CD8-positive, alpha-beta memory T cell (primary cell): ENCODE results near the gene SLC10A6. TPM values are rescaled to one million over a fixed set of nuclear protein-coding genes. Genes with fewer than 3 reads are reported as not detected.

Experiments
- CTCF ChIA-PET: fragments of 350-600 bp; sonication (Branson Sonifier 250); formaldehyde crosslinking; loops from one replicate; lab custom pipeline; 2021; ENCODE audit warnings: antibody characterized with exemption; lab: Charles Lee
- POLR2A ChIA-PET: fragments of 350-600 bp; sonication (Branson Sonifier 250); formaldehyde crosslinking; loops from one replicate; lab custom pipeline; 2021; ENCODE audit warnings: antibody characterized with exemption; lab: Charles Lee
- DNase-seq, 5 donors: peaks; one replicate each; pipeline versions ENCODE4 v3.0.0 to v3.0.0-alpha.2; 2020 to 2022; ENCODE audit warnings: mixed read lengths in 1 of 5
- H3K27ac ChIP-seq: one replicate; pipeline ENCODE4 v1.7.0; 2013; ENCODE audit warnings: low read depth, mild to moderate bottlenecking, low read length, moderate library complexity
- H3K27me3 ChIP-seq: 2 replicates; pipeline ENCODE4 v1.7.0; 2013; ENCODE audit warnings: low read length, mild to moderate bottlenecking; ENCODE audit not compliant: insufficient read depth, poor library complexity, severe bottlenecking
- H3K36me3 ChIP-seq: 2 replicates; pipeline ENCODE4 v1.7.0; 2013; ENCODE audit warnings: mild to moderate bottlenecking, low read length, moderate library complexity; ENCODE audit not compliant: insufficient read depth
- H3K4me1 ChIP-seq: 2 replicates; pipeline ENCODE4 v1.7.0; 2013; ENCODE audit warnings: mild to moderate bottlenecking, low read length, moderate library complexity; ENCODE audit not compliant: insufficient read depth
- H3K4me3 ChIP-seq: 2 replicates; pipeline ENCODE4 v1.7.0; 2013; ENCODE audit warnings: mild to moderate bottlenecking, low read length
- H3K9me3 ChIP-seq: 2 replicates; pipeline ENCODE4 v1.7.0; 2013; ENCODE audit warnings: mild to moderate bottlenecking, low read length
- H3K27ac Mint-ChIP-seq, 8 donors: one replicate each; pipeline ENCODE4 v1.8.0; 2020 to 2021; ENCODE audit warnings: mixed read lengths in 8 of 8, mild to moderate bottlenecking in 6 of 8, inconsistent platforms in 3 of 8, moderate library complexity in 3 of 8
- H3K27me3 Mint-ChIP-seq, 2 donors: one replicate each; pipeline ENCODE4 v1.8.0; 2020 to 2021; ENCODE audit warnings: mixed read lengths in 2 of 2, mild to moderate bottlenecking in 1 of 2, moderate library complexity in 1 of 2
- H3K36me3 Mint-ChIP-seq, 3 donors: one replicate each; pipeline ENCODE4 v1.8.0; 2020 to 2021; ENCODE audit warnings: mixed read lengths in 3 of 3, inconsistent platforms in 1 of 3, mild to moderate bottlenecking in 1 of 3
- H3K4me1 Mint-ChIP-seq, 3 donors: one replicate each; pipeline ENCODE4 v1.8.0; 2020 to 2021; ENCODE audit warnings: mixed read lengths in 3 of 3, inconsistent platforms in 1 of 3, mild to moderate bottlenecking in 1 of 3
- H3K4me3 Mint-ChIP-seq, 7 donors: one replicate each; pipeline ENCODE4 v1.8.0; 2020 to 2021; ENCODE audit warnings: mixed read lengths in 7 of 7, mild to moderate bottlenecking in 6 of 7, moderate library complexity in 4 of 7, inconsistent platforms in 2 of 7
- H3K9me3 Mint-ChIP-seq, 5 donors: one replicate each; pipeline ENCODE4 v1.8.0; 2020 to 2022; ENCODE audit warnings: mixed read lengths in 5 of 5, mild to moderate bottlenecking in 3 of 5, moderate library complexity in 2 of 5, inconsistent platforms in 1 of 5
- polyA plus RNA-seq: library from polyadenylated mRNA; unstranded; fragments of 300-500 nt; fragmentation: Illumina TruSeq; gene quantifications from one replicate; pipeline ENCODE4 v1.2.3, GENCODE V29; 2021
- total RNA-seq, 2 experiments: library from RNA; stranded (reverse); gene quantifications; one replicate each; pipeline ENCODE4 v1.2.3, GENCODE V29; 2021

Gene SLC10A6
- total and polyA plus RNA-seq, 3 experiments from 2014 or later: not detected

DNA sequence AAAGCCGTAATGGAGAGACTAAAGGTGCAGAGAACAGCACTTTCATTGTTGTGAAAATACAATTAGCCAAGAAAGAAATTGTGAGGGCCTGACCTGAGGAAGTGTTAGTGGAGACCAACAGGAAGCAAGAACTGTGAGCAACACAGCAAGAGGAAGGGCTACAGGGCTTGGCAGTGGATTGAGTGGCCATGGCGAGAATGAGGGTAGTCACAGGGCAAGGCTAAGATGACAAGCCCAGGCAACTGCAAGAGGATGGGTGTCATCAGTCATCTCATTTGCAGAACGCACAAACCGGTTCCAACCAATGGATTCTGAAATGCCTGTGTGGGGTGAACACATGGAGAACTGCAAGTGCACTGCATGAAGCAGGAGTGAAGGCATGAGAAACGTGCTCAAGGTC is 3.6 kb downstream of the SLC10A6 start:
- no peak for DNase-seq
- Mint-ChIP-seq H3K9me3 (no peaks in the 10 kb centered on the region), H3K36me3 (no peaks in the 10 kb centered on the region), H3K27me3 (peaks cover 8 to 14% of the 10 kb centered on the region in 2 donors), H3K4me1 (no peaks in the 10 kb centered on the region), H3K27ac (no peak overlapping the region), H3K4me3 (no peak overlapping the region)
- H3K9me3 ChIP-seq: no peaks in the 10 kb centered on the region
- H3K4me3 ChIP-seq: no peak overlapping the region
- ChIA-PET CTCF (no interaction called here), POLR2A (no interaction called here)
- no peaks in the 10 kb centered on the region for H3K36me3 ChIP-seq
- H3K4me1 ChIP-seq: no peaks in the 10 kb centered on the region
- no peak overlapping the region for H3K27ac ChIP-seq
- no peaks in the 10 kb centered on the region for H3K27me3 ChIP-seq

DNA sequence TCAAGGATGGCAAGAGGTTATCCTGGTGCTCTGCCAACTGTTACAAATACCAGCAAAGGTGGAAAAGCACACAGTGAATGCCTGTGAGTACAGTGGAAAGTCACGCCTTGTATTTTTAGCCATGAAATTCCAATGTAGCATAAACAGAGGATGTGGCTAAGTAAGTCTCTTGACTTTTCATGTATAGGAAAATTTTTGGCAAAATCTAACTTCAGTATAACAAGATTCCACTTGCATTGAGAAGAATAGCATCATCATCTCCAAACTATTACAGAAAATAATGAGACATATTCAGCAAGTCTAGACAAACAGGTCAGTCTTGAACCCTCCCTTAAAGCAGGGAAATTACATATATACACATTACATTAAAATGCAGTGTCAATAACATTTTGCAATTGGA is 7.9 kb downstream of the SLC10A6 start:
- Histone ChIP-seq H3K27ac (no peak overlapping the region), H3K4me1 (no peaks in the 10 kb centered on the region), H3K36me3 (no peaks in the 10 kb centered on the region), H3K4me3 (no peak overlapping the region), H3K9me3 (no peaks in the 10 kb centered on the region), H3K27me3 (no peaks in the 10 kb centered on the region)
- Mint-ChIP-seq H3K9me3 (no peaks in the 10 kb centered on the region), H3K36me3 (no peaks in the 10 kb centered on the region), H3K4me3 (no peak overlapping the region), H3K27ac (no peak overlapping the region), H3K4me1 (no peaks in the 10 kb centered on the region), H3K27me3 (peaks cover 7 to 8% of the 10 kb centered on the region in 2 donors)
- CTCF ChIA-PET: no interaction called here
- DNase-seq: no peak
- POLR2A ChIA-PET: no interaction called here

DNA sequence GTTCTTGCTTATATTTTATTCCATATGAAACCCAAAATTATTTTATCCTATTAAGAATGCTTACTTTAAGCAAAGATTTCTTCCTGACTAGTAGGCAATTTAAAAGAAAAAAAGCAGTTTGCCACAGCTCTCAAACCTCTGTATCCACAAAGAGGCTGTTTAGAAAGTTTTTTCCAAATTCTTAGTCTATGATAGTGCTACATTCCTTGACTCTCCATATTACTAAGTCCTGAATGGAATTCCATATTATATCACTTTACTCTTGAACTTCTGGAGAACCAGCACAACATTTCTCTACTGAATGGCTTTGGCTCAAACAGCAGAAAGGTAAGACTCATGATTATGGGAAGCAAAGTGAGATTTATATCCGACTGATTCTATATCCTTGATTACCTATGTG is 8.3 kb downstream of the SLC10A6 start:
- Mint-ChIP-seq H3K4me1 (no peaks in the 10 kb centered on the region), H3K36me3 (no peaks in the 10 kb centered on the region), H3K4me3 (no peak overlapping the region), H3K9me3 (no peaks in the 10 kb centered on the region), H3K27ac (no peak overlapping the region), H3K27me3 (peaks cover 7 to 8% of the 10 kb centered on the region in 2 donors)
- POLR2A ChIA-PET: no interaction called here
- no peaks in the 10 kb centered on the region for H3K9me3 ChIP-seq
- CTCF ChIA-PET: no interaction called here
- H3K27ac ChIP-seq: no peak overlapping the region
- no peaks in the 10 kb centered on the region for H3K36me3 ChIP-seq
- no peaks in the 10 kb centered on the region for H3K27me3 ChIP-seq
- H3K4me1 ChIP-seq: no peaks in the 10 kb centered on the region
- no peak overlapping the region for H3K4me3 ChIP-seq
- no peak for DNase-seq

DNA sequence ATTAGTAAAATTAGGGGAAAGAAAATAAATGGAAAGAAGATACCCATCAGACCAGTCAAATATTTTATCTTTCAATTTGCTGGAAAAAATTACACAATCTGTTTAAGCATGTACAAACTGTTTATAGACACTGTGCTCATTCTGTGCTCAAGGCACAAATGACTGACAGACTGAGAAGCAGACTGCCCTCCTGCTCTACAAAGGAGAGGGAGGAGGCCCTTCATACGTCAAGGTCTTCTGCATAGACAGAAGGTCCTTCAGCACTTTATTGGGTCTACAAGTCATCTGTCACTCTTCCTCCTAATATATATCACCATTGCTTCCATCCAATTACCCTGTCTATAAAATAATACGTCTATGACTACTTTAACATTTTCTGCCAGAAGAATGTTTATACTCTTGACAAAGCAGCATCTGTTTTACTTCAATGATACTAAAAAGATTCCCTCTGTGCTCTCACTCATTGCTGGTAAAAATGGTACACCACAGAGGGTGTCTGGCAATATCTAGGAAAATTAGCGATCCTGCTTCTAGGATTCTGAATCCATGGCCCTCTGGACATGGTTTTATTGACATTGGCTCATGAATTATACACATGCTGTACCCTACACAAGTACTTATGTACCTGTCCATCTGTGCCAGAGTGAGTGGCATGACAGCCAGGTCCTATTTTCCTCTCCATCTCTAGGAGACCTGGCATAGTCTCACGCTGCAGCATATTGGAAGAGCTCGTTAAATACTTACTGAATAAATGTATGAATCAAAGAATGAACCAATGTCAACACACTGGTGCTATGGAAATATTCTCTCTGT is 11.3 kb downstream of the SLC10A6 start:
- H3K27ac ChIP-seq: no peak overlapping the region
- no peaks in the 10 kb centered on the region for H3K27me3 ChIP-seq
- H3K4me3 ChIP-seq: no peak overlapping the region
- ChIA-PET CTCF (no interaction called here), POLR2A (no interaction called here)
- Mint-ChIP-seq H3K4me1 (no peaks in the 10 kb centered on the region), H3K9me3 (no peaks in the 10 kb centered on the region), H3K27ac (no peak overlapping the region), H3K36me3 (no peaks in the 10 kb centered on the region), H3K4me3 (no peak overlapping the region), H3K27me3 (peaks cover 4 to 6% of the 10 kb centered on the region in 2 donors)
- no peaks in the 10 kb centered on the region for H3K36me3 ChIP-seq
- no peaks in the 10 kb centered on the region for H3K4me1 ChIP-seq
- DNase-seq: no peak
- H3K9me3 ChIP-seq: no peaks in the 10 kb centered on the region

DNA sequence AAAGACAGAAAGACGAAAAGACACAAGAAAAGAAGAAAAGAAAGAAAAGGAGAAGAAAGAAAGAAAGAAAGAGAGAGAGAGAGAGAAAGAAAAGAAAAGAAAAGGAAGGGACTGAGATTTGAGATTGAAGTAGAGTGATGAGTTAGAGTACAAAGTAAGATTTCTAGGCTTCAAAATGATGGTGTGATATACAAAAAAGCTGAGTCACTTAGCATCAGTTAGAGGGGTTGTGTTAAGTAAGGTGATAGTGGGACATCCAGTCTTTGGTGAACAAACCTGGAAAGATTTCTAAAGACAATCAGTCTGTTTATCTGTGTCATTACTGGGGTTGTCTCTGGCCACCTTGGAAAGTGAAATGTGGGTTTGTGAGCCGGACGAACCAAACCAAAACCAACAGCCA is 13.5 kb downstream of the SLC10A6 start:
- Mint-ChIP-seq H3K27ac (no peak overlapping the region), H3K9me3 (no peaks in the 10 kb centered on the region)
- no peak for DNase-seq

DNA sequence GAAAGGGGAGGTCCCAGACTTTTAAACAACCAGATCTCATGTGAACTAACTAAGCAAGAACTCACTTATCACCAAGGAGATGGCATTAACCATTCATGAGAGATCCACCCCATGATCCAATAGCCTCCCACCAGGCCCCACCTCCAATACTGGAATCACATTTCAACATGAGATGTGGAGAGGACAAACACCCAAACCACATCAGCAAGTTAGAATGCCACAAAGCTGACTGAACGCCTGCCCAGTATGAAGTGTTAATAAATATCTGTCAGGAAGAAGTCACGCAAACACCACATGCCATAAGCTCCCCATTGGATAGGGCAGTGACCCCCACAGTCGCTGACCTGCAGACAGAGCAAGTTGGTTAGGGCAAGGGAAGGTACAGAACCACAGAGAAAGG is 14.3 kb downstream of the SLC10A6 start:
- no peaks in the 10 kb centered on the region for H3K27me3 ChIP-seq
- no peak overlapping the region for H3K27ac ChIP-seq
- DNase-seq: no peak
- no peaks in the 10 kb centered on the region for H3K36me3 ChIP-seq
- peaks cover 0 to 1% (median 0%) of the 10 kb centered on the region in 5 donors for H3K9me3 Mint-ChIP-seq
- H3K4me1 Mint-ChIP-seq: no peaks in the 10 kb centered on the region
- H3K36me3 Mint-ChIP-seq: no peaks in the 10 kb centered on the region
- no peak overlapping the region for H3K27ac Mint-ChIP-seq
- H3K27me3 Mint-ChIP-seq: peaks cover 4 to 10% of the 10 kb centered on the region in 2 donors
- H3K9me3 ChIP-seq: no peaks in the 10 kb centered on the region
- ChIA-PET POLR2A (no interaction called here), CTCF (no interaction called here)
- no peaks in the 10 kb centered on the region for H3K4me1 ChIP-seq
- no peak overlapping the region for H3K4me3 Mint-ChIP-seq
- no peak overlapping the region for H3K4me3 ChIP-seq

More for the DNA sequence above, 13.5 kb downstream of the SLC10A6 start:
- Histone ChIP-seq H3K27ac (no peak overlapping the region), H3K36me3 (no peaks in the 10 kb centered on the region), H3K9me3 (no peaks in the 10 kb centered on the region), H3K4me1 (no peaks in the 10 kb centered on the region), H3K27me3 (no peaks in the 10 kb centered on the region), H3K4me3 (no peak overlapping the region)
- ChIA-PET CTCF (no interaction called here), POLR2A (no interaction called here)
- Mint-ChIP-seq H3K36me3 (no peaks in the 10 kb centered on the region), H3K4me1 (no peaks in the 10 kb centered on the region), H3K27me3 (peaks cover 4 to 9% of the 10 kb centered on the region in 2 donors), H3K4me3 (no peak overlapping the region)

DNA sequence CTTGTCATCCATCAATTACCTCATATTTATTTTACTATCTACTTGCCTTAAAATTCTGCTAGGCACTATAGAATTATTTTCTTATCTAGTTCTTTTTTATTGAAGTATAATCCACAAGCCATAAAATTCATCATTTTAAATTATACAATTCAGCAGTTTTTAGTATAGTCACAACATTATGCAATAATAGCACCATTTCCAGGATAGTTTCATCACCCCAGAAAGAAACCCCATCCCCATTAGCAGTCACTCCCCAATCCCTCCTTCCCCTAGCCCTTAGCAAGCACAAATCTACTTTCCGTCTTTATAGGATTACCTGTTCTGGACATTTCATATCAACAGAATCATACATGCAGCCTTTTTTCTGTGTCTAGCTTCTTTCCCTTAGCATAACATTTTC is 15.6 kb downstream of the SLC10A6 start:
- H3K4me1 ChIP-seq: no peaks in the 10 kb centered on the region
- POLR2A ChIA-PET: no interaction called here
- H3K36me3 Mint-ChIP-seq: no peaks in the 10 kb centered on the region

DNA sequence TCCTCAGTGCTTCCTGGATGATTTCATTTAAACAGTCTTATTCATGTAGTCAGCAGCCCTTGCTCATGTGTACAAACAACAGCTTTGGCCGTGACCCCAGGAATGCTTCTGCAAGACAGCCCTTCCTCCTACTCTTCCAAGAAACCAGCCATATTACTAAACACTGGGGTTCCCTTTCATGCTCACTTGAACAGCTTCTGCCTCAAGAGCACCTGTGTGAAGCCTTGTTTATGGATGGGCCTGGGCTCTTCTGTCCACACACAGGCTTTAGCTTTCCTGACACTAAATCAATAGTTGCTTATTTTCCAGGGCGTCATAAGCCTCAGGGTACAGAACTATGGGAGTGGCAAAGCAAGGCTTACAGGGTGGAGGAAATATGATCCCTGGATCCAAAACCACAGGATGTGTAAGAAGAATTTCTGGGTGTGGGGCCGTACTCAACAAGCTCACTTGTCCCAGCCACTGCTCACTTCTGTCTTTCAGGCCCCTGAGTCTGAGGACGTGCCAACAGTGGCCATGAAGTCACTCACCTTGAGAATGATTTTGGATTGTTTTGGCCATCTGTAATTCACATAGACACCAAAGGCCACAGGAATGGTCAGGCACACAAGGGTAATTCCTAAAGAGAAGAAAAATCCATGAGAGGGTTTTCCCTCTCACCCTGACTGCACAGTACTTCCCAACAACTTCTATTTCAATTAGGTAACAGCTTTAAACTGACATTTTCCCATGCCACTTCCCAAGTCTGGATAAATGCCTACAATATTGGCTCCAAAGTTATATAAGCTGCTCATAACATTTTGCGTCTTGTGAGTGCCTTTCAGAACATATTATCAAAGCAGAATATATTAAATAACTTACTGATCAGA is 17.7 kb downstream of the SLC10A6 start:
- no peak for DNase-seq
- ChIA-PET CTCF (no interaction called here), POLR2A (no interaction called here)
- no peak overlapping the region for H3K27ac ChIP-seq
- no peaks in the 10 kb centered on the region for H3K4me1 ChIP-seq
- H3K9me3 Mint-ChIP-seq: peaks cover 0 to 3% (median 0%) of the 10 kb centered on the region in 5 donors
- H3K27me3 Mint-ChIP-seq: peaks cover 0 to 12% of the 10 kb centered on the region in 2 donors
- H3K36me3 ChIP-seq: no peaks in the 10 kb centered on the region
- no peaks in the 10 kb centered on the region for H3K4me1 Mint-ChIP-seq
- no peaks in the 10 kb centered on the region for H3K27me3 ChIP-seq
- H3K9me3 ChIP-seq: no peaks in the 10 kb centered on the region
- no peaks in the 10 kb centered on the region for H3K36me3 Mint-ChIP-seq
- no peak overlapping the region for H3K4me3 ChIP-seq
- no peak overlapping the region for H3K27ac Mint-ChIP-seq
- H3K4me3 Mint-ChIP-seq: no peak overlapping the region

More for the DNA sequence above, 15.6 kb downstream of the SLC10A6 start:
- no peaks in the 10 kb centered on the region for H3K4me1 Mint-ChIP-seq
- CTCF ChIA-PET: no interaction called here
- Histone ChIP-seq H3K36me3 (no peaks in the 10 kb centered on the region), H3K4me3 (no peak overlapping the region), H3K27ac (no peak overlapping the region), H3K9me3 (no peaks in the 10 kb centered on the region), H3K27me3 (no peaks in the 10 kb centered on the region)
- peaks cover 0 to 3% (median 0%) of the 10 kb centered on the region in 5 donors for H3K9me3 Mint-ChIP-seq
- H3K27ac Mint-ChIP-seq: no peak overlapping the region
- no peak for DNase-seq
- H3K4me3 Mint-ChIP-seq: no peak overlapping the region
- peaks cover 4 to 11% of the 10 kb centered on the region in 2 donors for H3K27me3 Mint-ChIP-seq
